ENCODE data around the gene NUDCD3.

The NUDCD3 gene

DNA sequence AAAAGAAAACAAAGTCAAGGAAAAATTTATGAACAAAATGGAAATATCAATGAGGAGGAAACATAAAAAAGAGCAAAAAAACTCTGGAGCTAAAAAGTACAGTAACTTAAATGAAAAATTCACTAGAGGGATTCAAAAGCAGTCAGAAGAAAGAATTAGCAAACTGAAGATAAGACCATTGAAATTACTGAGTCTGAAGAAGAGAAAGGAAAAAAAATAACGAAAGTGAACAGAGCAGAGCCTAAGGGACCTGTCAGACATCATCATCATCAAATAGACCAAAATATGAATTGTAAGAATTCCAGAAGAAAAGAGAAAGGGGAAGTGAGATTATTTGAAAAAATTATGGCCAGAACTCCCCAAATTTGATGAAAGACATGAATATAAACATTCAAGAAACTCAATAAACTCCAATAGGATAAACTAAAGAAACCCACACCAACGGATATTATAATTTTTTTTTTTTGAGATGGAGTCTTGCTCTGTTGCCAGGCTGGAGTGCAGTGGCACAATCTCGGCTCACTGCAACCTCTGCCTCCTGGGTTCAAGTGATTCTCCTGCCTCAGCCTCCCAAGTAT is 34.4 kb upstream of the NUDCD3 start:
- H3K4me3 ChIP-seq, result no peak overlapping the region
- TF ChIP-seq, protein P1, sequence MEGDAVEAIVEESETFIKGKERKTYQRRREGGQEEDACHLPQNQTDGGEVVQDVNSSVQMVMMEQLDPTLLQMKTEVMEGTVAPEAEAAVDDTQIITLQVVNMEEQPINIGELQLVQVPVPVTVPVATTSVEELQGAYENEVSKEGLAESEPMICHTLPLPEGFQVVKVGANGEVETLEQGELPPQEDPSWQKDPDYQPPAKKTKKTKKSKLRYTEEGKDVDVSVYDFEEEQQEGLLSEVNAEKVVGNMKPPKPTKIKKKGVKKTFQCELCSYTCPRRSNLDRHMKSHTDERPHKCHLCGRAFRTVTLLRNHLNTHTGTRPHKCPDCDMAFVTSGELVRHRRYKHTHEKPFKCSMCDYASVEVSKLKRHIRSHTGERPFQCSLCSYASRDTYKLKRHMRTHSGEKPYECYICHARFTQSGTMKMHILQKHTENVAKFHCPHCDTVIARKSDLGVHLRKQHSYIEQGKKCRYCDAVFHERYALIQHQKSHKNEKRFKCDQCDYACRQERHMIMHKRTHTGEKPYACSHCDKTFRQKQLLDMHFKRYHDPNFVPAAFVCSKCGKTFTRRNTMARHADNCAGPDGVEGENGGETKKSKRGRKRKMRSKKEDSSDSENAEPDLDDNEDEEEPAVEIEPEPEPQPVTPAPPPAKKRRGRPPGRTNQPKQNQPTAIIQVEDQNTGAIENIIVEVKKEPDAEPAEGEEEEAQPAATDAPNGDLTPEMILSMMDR (IDR thresholded peaks at IDR 0.05), result no peak
- no peak overlapping the region for H3K27ac ChIP-seq
- no peak for DNase-seq (ENCODE audit: low spot score)

DNA sequence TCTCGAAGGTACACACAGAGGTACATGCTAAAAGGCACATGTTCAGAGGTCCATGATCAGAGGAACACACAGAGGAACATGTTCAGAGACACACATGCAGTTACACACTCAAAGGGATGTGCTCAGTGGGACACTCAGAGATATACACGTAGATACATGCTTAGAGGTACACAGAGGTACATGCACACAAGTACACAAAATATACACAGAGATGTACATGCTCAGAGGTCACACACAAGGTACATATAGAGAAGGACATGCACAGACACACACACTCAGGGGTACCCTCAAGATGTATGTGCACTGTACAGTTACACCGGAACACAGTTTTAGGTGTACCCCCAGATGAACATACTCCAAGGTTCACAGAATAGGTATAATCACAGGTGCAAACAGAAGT is 31.9 kb upstream of the NUDCD3 start:
- H3K27ac ChIP-seq, result no peak overlapping the region
- DNase-seq (ENCODE audit: low spot score), result no peak
- TF ChIP-seq, protein P1 (IDR thresholded peaks at IDR 0.05), result no peak
- no peak overlapping the region for H3K4me3 ChIP-seq

DNA sequence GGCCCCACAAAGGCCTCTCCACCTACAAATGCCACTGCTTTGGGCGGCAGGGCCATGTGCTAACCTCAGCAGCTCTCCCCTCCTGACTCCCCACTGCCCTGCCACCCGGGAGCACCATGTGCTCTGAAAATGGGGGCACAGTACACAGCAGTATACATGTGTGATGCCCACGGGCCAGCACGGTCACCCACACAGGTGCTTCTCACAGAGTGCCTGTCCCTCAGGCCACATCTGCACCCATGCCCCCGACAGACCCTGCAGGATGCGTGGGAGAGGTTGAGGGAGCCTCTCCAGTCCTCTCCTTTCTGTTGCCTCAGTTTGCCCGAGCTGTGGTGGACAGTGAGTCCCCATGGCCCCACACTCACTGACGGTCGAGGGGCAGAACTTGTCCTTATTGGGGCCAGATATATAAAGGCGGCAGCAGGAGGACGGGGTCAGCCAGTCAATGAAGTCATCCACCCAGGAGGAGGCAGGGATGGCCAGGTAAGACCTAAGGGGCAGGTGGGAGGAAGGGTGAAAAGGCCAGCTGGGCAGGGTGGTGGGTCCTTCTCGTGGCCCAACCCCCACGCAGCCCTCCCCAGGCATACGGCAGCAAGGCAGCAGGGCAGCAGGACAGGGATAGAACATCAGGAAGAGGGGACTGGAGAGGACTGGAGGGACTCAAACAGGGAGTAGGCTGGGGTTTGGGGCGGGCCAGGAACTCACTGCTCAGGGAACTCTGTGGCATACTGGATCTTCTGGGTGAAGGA is 31.1 kb upstream of the NUDCD3 start:
- TF ChIP-seq, protein P1 (IDR thresholded peaks at IDR 0.05), result no peak
- no peak overlapping the region for H3K4me3 ChIP-seq
- no peak overlapping the region for H3K27ac ChIP-seq
- DNase-seq (ENCODE audit: low spot score), result no peak

DNA sequence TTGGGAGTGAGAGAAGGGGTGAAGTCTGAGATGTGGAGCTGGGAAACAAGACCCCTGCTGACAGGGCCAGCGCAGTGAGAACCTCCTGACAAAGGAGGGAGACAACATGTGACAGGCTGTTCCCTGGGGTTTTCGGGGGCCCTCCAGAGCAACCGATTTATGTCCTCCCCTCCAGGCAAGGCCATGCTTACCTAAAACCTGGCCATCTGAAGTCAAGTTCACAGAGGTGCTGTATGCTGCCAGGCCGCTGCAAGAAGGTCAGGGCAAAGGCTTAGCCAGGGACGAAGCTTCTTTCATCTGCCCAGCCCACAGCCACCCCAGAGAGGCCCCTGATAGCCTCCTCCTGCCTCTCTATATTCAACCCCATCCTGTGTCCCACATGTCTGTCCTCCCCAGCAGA is 30.1 kb upstream of the NUDCD3 start:
- TF ChIP-seq, protein P1 (IDR thresholded peaks at IDR 0.05), result no peak
- no peak for DNase-seq (ENCODE audit: low spot score)
- Histone ChIP-seq H3K4me3 (no peak overlapping the region), H3K27ac (no peak overlapping the region)

DNA sequence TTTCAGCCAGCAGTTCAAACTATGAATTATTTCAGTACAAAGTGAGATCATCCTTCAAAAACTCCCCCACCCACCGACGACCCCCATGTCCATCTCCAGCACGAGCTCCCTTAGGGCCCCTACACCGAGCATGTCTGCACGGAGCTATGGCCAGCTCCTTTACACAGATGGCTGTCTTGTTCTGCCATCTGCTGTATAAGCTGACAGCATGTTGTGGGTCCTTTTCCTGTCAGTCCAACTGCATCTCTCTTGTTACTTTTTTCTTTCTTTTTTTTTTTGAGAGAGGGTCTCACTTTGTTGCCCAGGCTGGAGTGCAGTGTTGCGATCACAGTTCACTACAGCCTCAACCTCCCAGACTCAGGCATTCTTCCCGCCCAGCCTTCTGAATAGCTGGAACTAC is 29.1 kb upstream of the NUDCD3 start:
- Histone ChIP-seq H3K4me3 (no peak overlapping the region), H3K27ac (no peak overlapping the region)
- no peak for DNase-seq (ENCODE audit: low spot score)
- TF ChIP-seq, protein P1 (IDR thresholded peaks at IDR 0.05), result no peak

DNA sequence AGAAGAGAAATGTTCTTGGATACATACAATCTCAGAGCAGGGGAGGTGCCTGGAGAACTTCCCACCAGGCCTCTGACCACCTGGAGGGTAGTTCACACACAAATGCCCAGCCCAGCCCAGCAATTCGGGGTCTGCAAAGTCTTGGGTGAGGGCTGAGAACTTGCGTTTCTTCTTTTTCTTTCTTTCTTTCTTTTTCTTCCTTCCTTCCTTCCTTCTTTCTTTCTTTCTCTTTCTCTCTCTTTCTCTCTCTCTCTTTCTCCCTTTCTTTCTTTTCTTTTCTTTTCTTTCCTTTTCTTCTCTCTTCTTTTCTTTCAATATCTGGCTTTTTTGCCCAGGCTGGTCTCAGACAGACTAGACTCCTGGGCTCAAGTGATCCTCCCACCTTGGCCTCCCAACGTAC is 28.3 kb upstream of the NUDCD3 start:
- no peak for DNase-seq (ENCODE audit: low spot score)

More for the DNA sequence above, 28.3 kb upstream of the NUDCD3 start:
- TF ChIP-seq, protein P1 (IDR thresholded peaks at IDR 0.05), result no peak
- Histone ChIP-seq H3K27ac (no peak overlapping the region), H3K4me3 (no peak overlapping the region)
